ENCODE measurements around the gene STAT2. TPM values are rescaled to one million over a fixed set of nuclear protein-coding genes. Genes with fewer than 3 reads are reported as not detected.

STAT2 gene
- total RNA-seq, 1 donor from 2014 or later, result 85.6 TPM

DNA sequence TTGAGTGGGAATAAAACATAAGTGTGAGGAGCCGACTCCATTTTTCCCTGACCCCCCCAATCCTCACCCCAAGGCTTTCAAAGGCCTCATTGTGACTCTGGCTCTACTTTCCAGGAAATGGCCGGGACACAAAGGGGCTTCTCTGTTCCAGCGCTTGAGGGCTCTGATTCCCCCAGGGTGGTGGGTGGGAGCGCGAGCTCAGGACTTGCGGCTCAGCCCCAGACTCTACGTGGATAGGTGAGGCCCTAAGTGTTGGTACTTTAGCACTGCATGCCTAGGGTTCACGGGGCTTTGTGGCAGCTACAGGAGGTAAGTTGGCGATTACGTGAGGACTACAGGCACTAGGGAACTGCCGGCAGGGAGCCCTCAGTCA, 44.7 kb downstream of the STAT2 start:
- Histone ChIP-seq H3K4me3 (ENCODE audit: low read length in 3 of 3) (peak overlapping the region; percentile 97 to 100 (median 100)), H3K27ac (ENCODE audit: low read depth, low read length) (peak overlapping the region; percentile 97), H3K9ac (ENCODE audit: low read depth in 1 of 3, low read length in 3 of 3) (peak overlapping the region; percentile 95 to 99 (median 98)), H3K4me1 (ENCODE audit: control insufficient read depth in 3 of 3, insufficient read depth in 3 of 3, low read length in 3 of 3) (peaks cover 17 to 24% (median 18%) of the 10 kb centered on the region in 3 donors), H3K27me3 (ENCODE audit: control insufficient read depth in 3 of 3, insufficient read depth in 3 of 3, low read length in 3 of 3) (no peaks in the 10 kb centered on the region), H3K9me3 (ENCODE audit: control insufficient read depth in 3 of 3, low read length in 3 of 3) (no peaks in the 10 kb centered on the region), H3K36me3 (ENCODE audit: control insufficient read depth in 3 of 3, insufficient read depth in 3 of 3, low read length in 3 of 3) (peaks cover 27 to 41% (median 31%) of the 10 kb centered on the region in 3 donors)

DNA sequence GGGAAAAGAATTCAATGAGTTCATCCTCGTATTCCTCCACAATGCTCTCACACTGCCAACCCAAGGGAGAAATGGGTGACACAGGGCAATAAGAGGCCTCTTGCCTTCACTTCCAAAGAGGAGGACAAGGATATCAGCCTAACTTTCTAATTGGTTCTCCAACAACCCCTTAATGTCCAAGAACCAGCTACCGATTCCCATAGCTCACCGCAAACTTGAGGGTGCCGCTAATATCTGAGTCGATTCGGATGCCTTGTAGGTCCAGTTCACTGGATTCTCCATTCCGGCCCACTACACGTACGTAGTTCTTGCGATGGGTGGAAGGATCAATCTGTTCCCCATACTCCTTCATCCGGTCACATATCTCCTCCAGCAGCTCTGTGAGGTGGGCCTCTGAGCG, 48.9 kb downstream of the STAT2 start:
- Histone ChIP-seq H3K4me1 (ENCODE audit: control insufficient read depth in 3 of 3, insufficient read depth in 3 of 3, low read length in 3 of 3) (peaks cover 10 to 16% (median 10%) of the 10 kb centered on the region in 3 donors), H3K4me3 (ENCODE audit: low read length in 3 of 3) (no peak overlapping the region), H3K9me3 (ENCODE audit: control insufficient read depth in 3 of 3, low read length in 3 of 3) (no peaks in the 10 kb centered on the region), H3K36me3 (ENCODE audit: control insufficient read depth in 3 of 3, insufficient read depth in 3 of 3, low read length in 3 of 3) (peaks cover 26 to 38% (median 28%) of the 10 kb centered on the region in 3 donors), H3K27me3 (ENCODE audit: control insufficient read depth in 3 of 3, insufficient read depth in 3 of 3, low read length in 3 of 3) (no peaks in the 10 kb centered on the region), H3K9ac (ENCODE audit: low read depth in 1 of 3, low read length in 3 of 3) (no peak overlapping the region), H3K27ac (ENCODE audit: low read depth, low read length) (no peak overlapping the region)

DNA sequence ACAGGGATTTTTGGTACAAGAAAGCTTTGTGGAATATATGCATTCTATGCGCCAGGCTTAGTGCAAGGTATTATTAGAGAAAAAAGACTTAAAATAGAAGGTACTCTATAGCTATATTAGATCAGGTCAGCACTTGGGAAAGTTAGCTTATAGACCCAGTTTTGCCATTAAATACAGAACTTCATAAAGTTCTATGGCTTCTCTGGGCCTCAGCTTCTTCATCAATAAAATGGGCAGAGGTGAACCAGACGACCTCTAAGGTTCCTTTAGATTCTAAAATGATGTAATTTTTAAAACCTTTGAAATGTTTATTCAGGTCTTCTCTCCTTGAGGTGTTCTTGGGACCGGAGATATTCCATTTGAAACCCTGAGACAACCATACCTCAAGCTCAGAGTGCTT, 51.2 kb downstream of the STAT2 start:
- Histone ChIP-seq H3K27ac (ENCODE audit: low read depth, low read length) (no peak overlapping the region), H3K36me3 (ENCODE audit: control insufficient read depth in 3 of 3, insufficient read depth in 3 of 3, low read length in 3 of 3) (peaks cover 21 to 31% (median 30%) of the 10 kb centered on the region in 3 donors), H3K9ac (ENCODE audit: low read depth in 1 of 3, low read length in 3 of 3) (no peak overlapping the region), H3K4me3 (ENCODE audit: low read length in 3 of 3) (no peak overlapping the region), H3K4me1 (ENCODE audit: control insufficient read depth in 3 of 3, insufficient read depth in 3 of 3, low read length in 3 of 3) (no peaks in the 10 kb centered on the region), H3K27me3 (ENCODE audit: control insufficient read depth in 3 of 3, insufficient read depth in 3 of 3, low read length in 3 of 3) (no peaks in the 10 kb centered on the region), H3K9me3 (ENCODE audit: control insufficient read depth in 3 of 3, low read length in 3 of 3) (no peaks in the 10 kb centered on the region)

GRCh38 chr12:56307221-56307965, 52.5 kb downstream of the STAT2 start:
- Histone ChIP-seq H3K36me3 (ENCODE audit: control insufficient read depth in 3 of 3, insufficient read depth in 3 of 3, low read length in 3 of 3) (peaks cover 21 to 31% (median 30%) of the 10 kb centered on the region in 3 donors), H3K4me3 (ENCODE audit: low read length in 3 of 3) (no peak overlapping the region), H3K27me3 (ENCODE audit: control insufficient read depth in 3 of 3, insufficient read depth in 3 of 3, low read length in 3 of 3) (no peaks in the 10 kb centered on the region), H3K9me3 (ENCODE audit: control insufficient read depth in 3 of 3, low read length in 3 of 3) (no peaks in the 10 kb centered on the region), H3K27ac (ENCODE audit: low read depth, low read length) (no peak overlapping the region), H3K4me1 (ENCODE audit: control insufficient read depth in 3 of 3, insufficient read depth in 3 of 3, low read length in 3 of 3) (peaks cover 0 to 4% (median 4%) of the 10 kb centered on the region in 3 donors), H3K9ac (ENCODE audit: low read depth in 1 of 3, low read length in 3 of 3) (no peak overlapping the region)

- Histone ChIP-seq H3K9ac (ENCODE audit: low read depth in 1 of 3, low read length in 3 of 3) (no peak overlapping the region), H3K27ac (ENCODE audit: low read depth, low read length) (no peak overlapping the region), H3K27me3 (ENCODE audit: control insufficient read depth in 3 of 3, insufficient read depth in 3 of 3, low read length in 3 of 3) (no peaks in the 10 kb centered on the region), H3K36me3 (ENCODE audit: control insufficient read depth in 3 of 3, insufficient read depth in 3 of 3, low read length in 3 of 3) (peaks cover 15 to 19% (median 17%) of the 10 kb centered on the region in 3 donors), H3K9me3 (ENCODE audit: control insufficient read depth in 3 of 3, low read length in 3 of 3) (no peaks in the 10 kb centered on the region), H3K4me1 (ENCODE audit: control insufficient read depth in 3 of 3, insufficient read depth in 3 of 3, low read length in 3 of 3) (peaks cover 19 to 22% (median 19%) of the 10 kb centered on the region in 3 donors), H3K4me3 (ENCODE audit: low read length in 3 of 3) (no peak overlapping the region)
Measured at GRCh38 chr12:56304872-56305590, 54.9 kb downstream of the STAT2 start.

DNA sequence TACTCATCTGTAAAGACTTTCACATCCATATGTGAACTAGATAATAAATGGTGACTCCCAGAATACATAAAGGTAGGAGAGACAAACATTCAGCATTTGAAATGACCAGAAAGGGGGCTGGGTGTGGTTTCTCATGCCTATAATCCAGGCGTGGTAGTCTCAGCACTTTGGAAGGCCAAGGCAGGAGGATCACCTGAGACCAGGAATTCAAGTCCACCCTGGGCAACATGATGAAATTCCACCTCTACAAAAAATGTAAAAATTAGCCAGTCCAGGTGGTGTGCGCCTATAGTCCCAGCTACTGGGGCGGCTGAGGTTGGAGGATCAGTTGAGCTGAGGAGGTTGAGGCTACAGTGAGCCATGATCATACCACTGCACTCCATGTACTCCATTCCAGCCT, 55.6 kb downstream of the STAT2 start:
- Histone ChIP-seq H3K9me3 (ENCODE audit: control insufficient read depth in 3 of 3, low read length in 3 of 3) (no peaks in the 10 kb centered on the region), H3K4me3 (ENCODE audit: low read length in 3 of 3) (no peak overlapping the region), H3K9ac (ENCODE audit: low read depth in 1 of 3, low read length in 3 of 3) (no peak overlapping the region), H3K27me3 (ENCODE audit: control insufficient read depth in 3 of 3, insufficient read depth in 3 of 3, low read length in 3 of 3) (no peaks in the 10 kb centered on the region), H3K27ac (ENCODE audit: low read depth, low read length) (no peak overlapping the region), H3K36me3 (ENCODE audit: control insufficient read depth in 3 of 3, insufficient read depth in 3 of 3, low read length in 3 of 3) (peaks cover 11 to 15% (median 15%) of the 10 kb centered on the region in 3 donors), H3K4me1 (ENCODE audit: control insufficient read depth in 3 of 3, insufficient read depth in 3 of 3, low read length in 3 of 3) (peaks cover 19 to 24% (median 19%) of the 10 kb centered on the region in 3 donors)

GRCh38 chr12:56300644-56301464, 59.1 kb downstream of the STAT2 start:
- H3K36me3 ChIP-seq (ENCODE audit: control insufficient read depth in 3 of 3, insufficient read depth in 3 of 3, low read length in 3 of 3), result peaks cover 7 to 12% (median 7%) of the 10 kb centered on the region in 3 donors
- H3K9me3 ChIP-seq (ENCODE audit: control insufficient read depth in 3 of 3, low read length in 3 of 3), result no peaks in the 10 kb centered on the region
- H3K4me3 ChIP-seq (ENCODE audit: low read length in 3 of 3), result peak overlapping the region; percentile 78 to 98 (median 89)
- H3K4me1 ChIP-seq (ENCODE audit: control insufficient read depth in 3 of 3, insufficient read depth in 3 of 3, low read length in 3 of 3), result peaks cover 49 to 58% (median 50%) of the 10 kb centered on the region in 3 donors
- H3K9ac ChIP-seq (ENCODE audit: low read depth in 1 of 3, low read length in 3 of 3), result peak overlapping the region; percentile 85 to 95 (median 87)
- peak overlapping the region; percentile 98 for H3K27ac ChIP-seq (ENCODE audit: low read depth, low read length)
- H3K27me3 ChIP-seq (ENCODE audit: control insufficient read depth in 3 of 3, insufficient read depth in 3 of 3, low read length in 3 of 3), result no peaks in the 10 kb centered on the region

DNA sequence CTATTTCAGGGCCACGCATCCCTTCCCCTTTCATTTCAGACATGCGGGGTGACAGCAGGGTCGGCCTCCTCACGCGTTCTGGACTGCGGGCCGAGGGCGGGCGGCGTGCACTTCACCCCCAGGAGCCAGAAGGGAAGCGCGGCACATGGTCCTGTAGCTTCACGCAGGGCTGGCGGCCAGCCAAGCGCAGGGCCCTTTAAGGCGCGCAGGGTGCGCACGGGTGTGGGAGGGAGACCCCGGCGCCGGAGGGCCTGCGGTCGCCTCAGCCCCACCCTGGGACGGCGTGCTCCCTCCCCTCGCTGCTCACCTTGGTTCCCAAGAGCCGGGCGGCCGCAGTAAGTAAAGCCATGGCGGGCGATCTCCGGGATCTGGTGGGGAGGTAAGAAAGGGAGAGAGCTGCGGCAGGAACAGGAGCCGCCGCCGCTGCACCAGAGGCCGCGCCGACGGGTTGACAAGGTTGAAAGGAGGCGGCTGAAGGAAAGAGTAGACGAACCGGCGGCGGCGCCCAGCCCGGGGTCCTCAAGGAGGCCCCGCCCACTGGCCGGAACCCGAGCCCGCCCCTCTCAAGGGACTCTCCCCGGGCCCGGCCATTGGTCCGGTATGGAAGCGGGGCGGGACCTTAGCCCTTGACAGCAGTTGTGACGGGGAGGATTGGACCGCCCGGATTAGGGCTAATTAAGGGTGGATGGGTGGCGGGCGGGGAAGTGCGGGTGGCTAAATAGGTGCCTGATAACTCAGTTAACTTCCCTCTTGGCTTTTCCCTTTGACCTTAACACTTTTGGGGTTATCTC, 59.9 kb downstream of the STAT2 start, which contains the start of gene CS:
Gene CS, minus strand, starts transcription at position 478 of the 791 bp plus-strand sequence. Its CDS starts 129 bp downstream, at position 349.
- Histone ChIP-seq H3K27ac (ENCODE audit: low read depth, low read length) (peak within 1 kb of the TSS; percentile 98), H3K9me3 (ENCODE audit: control insufficient read depth in 3 of 3, low read length in 3 of 3) (no peaks in the 10 kb centered on the region), H3K4me3 (ENCODE audit: low read length in 3 of 3) (peak within 1 kb of the TSS; percentile 89 to 98 (median 98)), H3K36me3 (ENCODE audit: control insufficient read depth in 3 of 3, insufficient read depth in 3 of 3, low read length in 3 of 3) (peaks cover 5 to 9% (median 5%) of the 10 kb centered on the region in 3 donors), H3K9ac (ENCODE audit: low read depth in 1 of 3, low read length in 3 of 3) (peak within 1 kb of the TSS; percentile 87 to 98 (median 95)), H3K4me1 (ENCODE audit: control insufficient read depth in 3 of 3, insufficient read depth in 3 of 3, low read length in 3 of 3) (peaks cover 49 to 58% (median 50%) of the 10 kb centered on the region in 3 donors), H3K27me3 (ENCODE audit: control insufficient read depth in 3 of 3, insufficient read depth in 3 of 3, low read length in 3 of 3) (no peaks in the 10 kb centered on the region)

DNA sequence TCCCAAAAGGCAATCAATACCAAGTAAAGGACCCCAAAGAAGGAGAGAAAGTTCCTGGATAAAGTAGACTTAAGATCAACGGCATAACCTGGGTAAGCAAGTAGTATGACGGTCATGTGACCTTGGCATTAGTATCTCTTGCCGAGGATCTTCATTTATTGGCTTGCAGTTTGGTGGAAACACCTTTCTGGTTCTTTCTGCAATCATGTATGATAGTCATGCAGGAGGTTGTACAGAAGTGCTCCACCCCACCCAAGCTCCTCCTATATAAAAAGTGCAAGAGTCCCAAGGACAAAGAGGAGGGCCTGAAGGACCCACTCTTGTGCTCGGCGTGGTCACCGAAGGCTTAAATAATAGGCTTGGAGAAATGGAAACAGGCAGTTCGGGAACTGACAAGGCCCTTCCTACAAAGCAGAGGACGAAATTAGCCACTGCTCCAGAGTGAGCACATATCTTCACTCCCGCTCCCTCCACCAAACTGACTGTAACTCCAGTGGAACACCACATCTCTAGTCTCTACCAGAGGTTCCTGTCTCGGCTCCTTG, 60.5 kb downstream of the STAT2 start:
- H3K36me3 ChIP-seq (ENCODE audit: control insufficient read depth in 3 of 3, insufficient read depth in 3 of 3, low read length in 3 of 3), result peaks cover 5 to 7% (median 5%) of the 10 kb centered on the region in 3 donors
- no peaks in the 10 kb centered on the region for H3K27me3 ChIP-seq (ENCODE audit: control insufficient read depth in 3 of 3, insufficient read depth in 3 of 3, low read length in 3 of 3)
- H3K4me3 ChIP-seq (ENCODE audit: low read length in 3 of 3), result peak overlapping the region; percentile 68 to 98 (median 98)
- peak overlapping the region; percentile 98 for H3K27ac ChIP-seq (ENCODE audit: low read depth, low read length)
- H3K9ac ChIP-seq (ENCODE audit: low read depth in 1 of 3, low read length in 3 of 3), result peak overlapping the region; percentile 69 to 98 (median 95)
- peaks cover 49 to 61% (median 54%) of the 10 kb centered on the region in 3 donors for H3K4me1 ChIP-seq (ENCODE audit: control insufficient read depth in 3 of 3, insufficient read depth in 3 of 3, low read length in 3 of 3)
- no peaks in the 10 kb centered on the region for H3K9me3 ChIP-seq (ENCODE audit: control insufficient read depth in 3 of 3, low read length in 3 of 3)

Data from skeletal muscle tissue (tissue), 4 donors.